ENCODE measurements around the gene SP140L.
"Not testable (repeated sequence)": the region's sequence is repeated elsewhere in the genome, so short reads cannot be mapped to it uniquely, and the experiment has no call there.

The SP140L gene

GRCh38 chr2:230403746-230404145 is 76.8 kb downstream of the SP140L start:
- TF ChIP-seq SPI1 (IDR thresholded peaks at IDR 0.05; ENCODE audit: low read depth, low read length) (no peak), POU2F2 (IDR thresholded peaks at IDR 0.05; ENCODE audit: low read depth, low read length) (no peak), POLR2A (IDR thresholded peaks at IDR 0.05; ENCODE audit: low read depth, low read length) (no peak), PAX5 (IDR thresholded peaks at IDR 0.05; ENCODE audit: insufficient read depth, low read length, severe bottlenecking) (no peak), POLR2AphosphoS5 (IDR thresholded peaks at IDR 0.05; ENCODE audit: low read depth, low read length) (no peak), TAF1 (IDR thresholded peaks at IDR 0.05; ENCODE audit: low read depth, low read length) (no peak)
- DNase-seq (ENCODE audit: insufficient read length, low spot score) (no peak), FAIRE-seq (no peak)

- TF ChIP-seq SPI1 (IDR thresholded peaks at IDR 0.05; ENCODE audit: low read depth, low read length): no peak
- TF ChIP-seq POLR2AphosphoS5 (IDR thresholded peaks at IDR 0.05; ENCODE audit: low read depth, low read length): no peak
- TF ChIP-seq PAX5 (IDR thresholded peaks at IDR 0.05; ENCODE audit: insufficient read depth, low read length, severe bottlenecking): no peak
- no peak for TF ChIP-seq POU2F2 (IDR thresholded peaks at IDR 0.05; ENCODE audit: low read depth, low read length)
These were observed 78.8 kb downstream of the SP140L start for GRCh38 chr2:230405824-230406223.

GRCh38 chr2:230408244-230408842 is 81.3 kb downstream of the SP140L start:
- DNase-seq (ENCODE audit: insufficient read length, low spot score) (no peak), FAIRE-seq (no peak)
- TF ChIP-seq PAX5 (IDR thresholded peaks at IDR 0.05; ENCODE audit: insufficient read depth, low read length, severe bottlenecking) (no peak), POLR2A (IDR thresholded peaks at IDR 0.05; ENCODE audit: low read depth, low read length) (no peak), POU2F2 (IDR thresholded peaks at IDR 0.05; ENCODE audit: low read depth, low read length) (no peak), TAF1 (IDR thresholded peaks at IDR 0.05; ENCODE audit: low read depth, low read length) (no peak), POLR2AphosphoS5 (IDR thresholded peaks at IDR 0.05; ENCODE audit: low read depth, low read length) (no peak), SPI1 (IDR thresholded peaks at IDR 0.05; ENCODE audit: low read depth, low read length) (no peak)

More at GRCh38 chr2:230405824-230406223, 78.8 kb downstream of the SP140L start:
- DNase-seq (ENCODE audit: insufficient read length, low spot score) (no peak), FAIRE-seq (no peak)

DNA sequence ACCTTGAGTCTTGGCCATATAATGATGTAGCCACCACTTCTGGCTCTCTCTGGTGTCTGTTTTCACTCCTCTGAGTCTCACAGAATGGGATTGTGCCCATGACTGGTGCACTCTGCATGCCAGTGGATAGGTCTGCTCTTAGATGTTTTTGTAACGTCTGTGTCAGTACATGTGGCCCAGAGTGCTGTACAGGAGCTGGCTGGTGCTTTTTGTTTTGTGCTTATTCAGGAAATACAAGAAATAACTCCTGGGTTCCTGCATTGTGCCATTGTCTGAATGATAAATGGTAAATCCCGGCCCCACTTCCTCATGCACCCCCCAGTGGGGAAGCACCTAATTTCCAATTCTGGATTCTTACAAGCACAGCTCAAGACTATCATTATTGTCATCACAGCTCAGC is 82.3 kb downstream of the SP140L start:
- not testable (repeated sequence) for DNase-seq (ENCODE audit: insufficient read length, low spot score); FAIRE-seq

- FAIRE-seq (no peak), DNase-seq (ENCODE audit: insufficient read length, low spot score) (no peak)
- no peak for TF ChIP-seq PAX5 (IDR thresholded peaks at IDR 0.05; ENCODE audit: insufficient read depth, low read length, severe bottlenecking)
- TF ChIP-seq TAF1 (IDR thresholded peaks at IDR 0.05; ENCODE audit: low read depth, low read length): no peak
- TF ChIP-seq POLR2A (IDR thresholded peaks at IDR 0.05; ENCODE audit: low read depth, low read length): no peak
- no peak for TF ChIP-seq SPI1 (IDR thresholded peaks at IDR 0.05; ENCODE audit: low read depth, low read length)
These were observed 83.3 kb downstream of the SP140L start for GRCh38 chr2:230410263-230410662.

DNA sequence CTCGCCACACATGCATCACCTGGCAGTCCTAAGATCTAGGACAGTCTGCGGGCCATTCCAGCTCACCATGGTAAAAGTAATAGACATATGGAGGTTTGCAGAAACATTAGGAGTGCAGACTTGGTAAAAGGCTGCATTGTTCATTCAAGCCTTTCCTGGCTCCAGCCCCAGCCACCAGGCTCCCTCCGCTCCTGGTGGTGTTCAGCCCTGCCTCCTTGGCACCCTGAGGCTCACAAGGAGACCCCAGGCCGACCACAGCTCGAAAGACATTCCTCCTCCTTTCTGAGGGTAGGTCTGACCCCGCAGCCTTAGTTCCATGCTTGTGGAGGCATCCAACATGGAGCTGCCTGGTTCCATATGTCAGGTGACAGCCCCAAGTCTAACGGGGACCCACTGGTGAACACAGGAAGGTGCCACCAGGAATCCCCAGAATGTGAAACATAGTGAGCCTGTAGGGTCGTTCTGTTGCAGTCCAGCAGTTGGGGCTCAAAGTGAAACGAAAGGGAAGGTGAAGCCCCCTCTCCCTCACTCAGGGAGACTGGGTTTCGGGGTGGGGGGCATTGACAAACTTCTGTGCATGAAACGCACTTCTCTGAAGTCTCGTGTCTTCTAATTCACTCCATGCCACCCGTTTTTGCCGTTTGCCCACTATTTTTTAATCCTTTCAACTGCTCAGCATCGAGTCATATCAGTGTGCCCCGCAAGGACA is 84.0 kb downstream of the SP140L start:
- TF ChIP-seq TAF1 (IDR thresholded peaks at IDR 0.05; ENCODE audit: low read depth, low read length) (no peak), PAX5 (IDR thresholded peaks at IDR 0.05; ENCODE audit: insufficient read depth, low read length, severe bottlenecking) (no peak), POU2F2 (IDR thresholded peaks at IDR 0.05; ENCODE audit: low read depth, low read length) (no peak), POLR2AphosphoS5 (IDR thresholded peaks at IDR 0.05; ENCODE audit: low read depth, low read length) (no peak), POLR2A (IDR thresholded peaks at IDR 0.05; ENCODE audit: low read depth, low read length) (no peak), SPI1 (IDR thresholded peaks at IDR 0.05; ENCODE audit: low read depth, low read length) (no peak)
- FAIRE-seq: no peak

GRCh38 chr2:230411570-230412370 is 84.8 kb downstream of the SP140L start:
- TF ChIP-seq POLR2A (IDR thresholded peaks at IDR 0.05; ENCODE audit: low read depth, low read length) (peak; percentile 37; the same call in 1 of the 2 replicates), TAF1 (IDR thresholded peaks at IDR 0.05; ENCODE audit: low read depth, low read length) (no peak)
- peak; percentile 68 for FAIRE-seq
- peak; percentile 63 for DNase-seq (ENCODE audit: insufficient read length, low spot score)

More for the DNA sequence above, 84.0 kb downstream of the SP140L start:
- no peak for DNase-seq (ENCODE audit: insufficient read length, low spot score)

DNA sequence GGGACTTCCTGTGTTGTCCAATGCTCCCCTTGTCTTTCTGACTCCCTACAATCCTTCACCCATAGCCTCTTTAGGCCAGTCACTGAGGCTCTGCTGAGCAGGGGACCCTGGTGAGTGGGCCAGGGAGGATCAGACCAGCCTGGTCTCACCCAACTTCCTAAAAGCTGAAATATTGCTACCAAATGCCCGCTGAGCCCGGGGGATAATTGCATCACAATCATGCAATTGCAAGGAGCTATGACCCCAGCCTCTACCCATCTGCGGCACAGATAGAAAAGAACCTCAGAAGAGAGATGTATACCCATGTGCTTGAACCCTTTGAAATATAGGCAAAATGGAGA is 85.3 kb downstream of the SP140L start:
- FAIRE-seq (no peak), DNase-seq (ENCODE audit: insufficient read length, low spot score) (no peak)
- TF ChIP-seq POLR2AphosphoS5 (IDR thresholded peaks at IDR 0.05; ENCODE audit: low read depth, low read length) (no peak), TAF1 (IDR thresholded peaks at IDR 0.05; ENCODE audit: low read depth, low read length) (no peak)

- TF ChIP-seq POLR2A (IDR thresholded peaks at IDR 0.05; ENCODE audit: low read depth, low read length) (no peak), TAF1 (IDR thresholded peaks at IDR 0.05; ENCODE audit: low read depth, low read length) (no peak), PAX5 (IDR thresholded peaks at IDR 0.05; ENCODE audit: insufficient read depth, low read length, severe bottlenecking) (no peak), POU2F2 (IDR thresholded peaks at IDR 0.05; ENCODE audit: low read depth, low read length) (no peak), POLR2AphosphoS5 (IDR thresholded peaks at IDR 0.05; ENCODE audit: low read depth, low read length) (no peak), SPI1 (IDR thresholded peaks at IDR 0.05; ENCODE audit: low read depth, low read length) (no peak)
- FAIRE-seq: no peak
- DNase-seq (ENCODE audit: insufficient read length, low spot score): no peak
These were observed 85.9 kb downstream of the SP140L start for GRCh38 chr2:230412846-230413245.

DNA sequence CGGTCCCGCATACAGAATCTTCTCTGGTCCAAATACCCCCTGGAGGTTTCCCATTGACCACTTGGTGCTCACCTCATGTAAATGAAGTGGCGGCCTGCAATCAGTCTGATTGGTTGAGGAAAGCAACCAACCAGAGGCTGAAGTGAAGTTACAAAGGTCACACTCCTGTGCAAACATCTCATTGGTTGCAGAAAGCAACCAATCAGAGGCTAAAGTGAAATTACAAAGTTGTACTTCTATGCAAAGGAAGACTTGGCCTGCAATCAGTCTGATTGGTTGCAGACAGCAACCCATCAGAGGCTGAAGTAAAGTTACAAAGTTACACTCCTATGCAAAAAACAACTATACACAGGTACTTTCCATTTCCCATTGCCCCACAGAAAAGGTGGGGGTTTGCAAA is 86.5 kb downstream of the SP140L start:
- FAIRE-seq (no peak), DNase-seq (ENCODE audit: insufficient read length, low spot score) (no peak)
- TF ChIP-seq PAX5 (IDR thresholded peaks at IDR 0.05; ENCODE audit: insufficient read depth, low read length, severe bottlenecking): no peak
- TF ChIP-seq POLR2AphosphoS5 (IDR thresholded peaks at IDR 0.05; ENCODE audit: low read depth, low read length): no peak
- TF ChIP-seq POU2F2 (IDR thresholded peaks at IDR 0.05; ENCODE audit: low read depth, low read length): no peak
- TF ChIP-seq TAF1 (IDR thresholded peaks at IDR 0.05; ENCODE audit: low read depth, low read length): no peak
- TF ChIP-seq POLR2A (IDR thresholded peaks at IDR 0.05; ENCODE audit: low read depth, low read length): no peak
- TF ChIP-seq SPI1 (IDR thresholded peaks at IDR 0.05; ENCODE audit: low read depth, low read length): no peak
